ENCODE data around the gene IRF2BP2.

DNA sequence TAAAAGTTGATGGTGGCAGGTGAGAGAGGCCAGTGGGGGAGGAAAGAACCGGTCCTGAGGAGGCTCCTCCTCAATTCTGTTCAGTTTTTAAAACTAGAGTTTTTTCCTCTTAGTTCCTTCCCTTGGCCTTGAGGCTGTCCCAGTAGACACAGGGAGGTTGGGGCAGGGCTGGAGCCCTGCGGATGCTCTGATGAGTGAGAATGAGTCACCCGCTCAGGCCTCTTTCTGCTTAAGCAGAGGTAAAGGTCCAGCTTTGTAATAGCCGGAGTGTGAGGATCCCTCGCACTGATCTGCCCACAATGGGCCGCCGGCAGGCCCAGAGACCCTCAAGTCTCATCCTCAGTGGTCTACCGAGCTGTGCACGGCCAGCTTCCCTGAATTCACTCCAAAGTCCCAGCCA is 49.6 kb upstream of the IRF2BP2 start:
- TF ChIP-seq, protein P1, sequence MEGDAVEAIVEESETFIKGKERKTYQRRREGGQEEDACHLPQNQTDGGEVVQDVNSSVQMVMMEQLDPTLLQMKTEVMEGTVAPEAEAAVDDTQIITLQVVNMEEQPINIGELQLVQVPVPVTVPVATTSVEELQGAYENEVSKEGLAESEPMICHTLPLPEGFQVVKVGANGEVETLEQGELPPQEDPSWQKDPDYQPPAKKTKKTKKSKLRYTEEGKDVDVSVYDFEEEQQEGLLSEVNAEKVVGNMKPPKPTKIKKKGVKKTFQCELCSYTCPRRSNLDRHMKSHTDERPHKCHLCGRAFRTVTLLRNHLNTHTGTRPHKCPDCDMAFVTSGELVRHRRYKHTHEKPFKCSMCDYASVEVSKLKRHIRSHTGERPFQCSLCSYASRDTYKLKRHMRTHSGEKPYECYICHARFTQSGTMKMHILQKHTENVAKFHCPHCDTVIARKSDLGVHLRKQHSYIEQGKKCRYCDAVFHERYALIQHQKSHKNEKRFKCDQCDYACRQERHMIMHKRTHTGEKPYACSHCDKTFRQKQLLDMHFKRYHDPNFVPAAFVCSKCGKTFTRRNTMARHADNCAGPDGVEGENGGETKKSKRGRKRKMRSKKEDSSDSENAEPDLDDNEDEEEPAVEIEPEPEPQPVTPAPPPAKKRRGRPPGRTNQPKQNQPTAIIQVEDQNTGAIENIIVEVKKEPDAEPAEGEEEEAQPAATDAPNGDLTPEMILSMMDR (IDR thresholded peaks at IDR 0.05): no peak
- TF ChIP-seq POLR2AphosphoS5 (IDR thresholded peaks at IDR 0.05): no peak
- no peak for TF ChIP-seq POLR2A (IDR thresholded peaks at IDR 0.05)
- TF ChIP-seq EP300 (IDR thresholded peaks at IDR 0.05): no peak
